Activated naive CD4-positive, alpha-beta T cell treated with anti-CD3 and anti-CD28 coated beads, Interleukin-2, amount 50 U/mL, for 72 hours (primary cell): ENCODE data around the gene PTTG1IP. TPM values are rescaled to one million over a fixed set of nuclear protein-coding genes. Genes with fewer than 3 reads are reported as not detected.

Experiments used
- ATAC-seq, 2 donors: fragments of 150-1000 bp; cut with Tn5 transposase; 2 replicates each; pipeline ENCODE4 v1.10.0; 2021; ENCODE audit warnings: mild to moderate bottlenecking in 2 of 2, moderate library complexity in 2 of 2
- DNase-seq, 2 donors: peaks; one replicate each; pipeline ENCODE4 v3.0.0; 2021 to 2022; ENCODE audit warnings: low spot score in 2 of 2
- H3K27ac Mint-ChIP-seq, 2 donors: one replicate each; pipeline ENCODE4 v1.8.0; 2022; ENCODE audit warnings: mild to moderate bottlenecking in 2 of 2, mixed read lengths in 2 of 2
- H3K36me3 Mint-ChIP-seq, 2 donors: one replicate each; pipeline ENCODE4 v1.8.0; 2022; ENCODE audit warnings: mixed read lengths in 2 of 2
- H3K9me3 Mint-ChIP-seq, 2 donors: one replicate each; pipeline ENCODE4 v1.8.0; 2022; ENCODE audit warnings: mixed read lengths in 2 of 2
- total RNA-seq, 2 donors: library from RNA; stranded (reverse); gene quantifications; one replicate each; pipeline ENCODE4 v1.2.3, GENCODE V29; 2022

Gene PTTG1IP
- total RNA-seq, 2 donors from 2014 or later: 61.7 to 99.8 TPM

DNA sequence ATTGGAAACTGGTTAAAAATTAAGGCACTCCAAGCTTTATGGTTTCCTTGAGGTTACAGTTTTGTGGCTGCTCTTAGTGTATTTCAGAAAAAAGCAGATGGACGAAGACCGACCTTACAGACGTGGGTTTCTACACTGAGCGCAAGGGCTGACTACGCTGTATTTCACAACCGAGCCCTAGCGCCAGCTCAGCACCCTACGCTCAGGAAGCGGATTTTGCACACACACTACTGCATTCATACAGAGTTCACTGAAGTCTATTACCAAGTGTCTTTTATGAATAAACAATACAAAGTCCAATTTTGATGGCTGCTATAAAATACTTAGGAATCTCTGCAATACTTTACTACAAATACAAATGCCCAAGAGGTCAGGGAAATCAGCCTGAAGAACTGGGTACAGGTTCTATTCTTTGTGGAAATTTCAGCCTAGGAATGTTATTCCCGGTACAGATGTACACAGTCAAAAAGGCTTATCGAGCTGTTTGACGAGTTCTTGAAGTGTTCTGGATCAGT lies 23.8 kb downstream of the PTTG1IP start:
- no peak overlapping the region for H3K27ac Mint-ChIP-seq
- DNase-seq (peak in 1 of 2 donors; percentile 39), ATAC-seq (no peak)
- H3K9me3 Mint-ChIP-seq: no peaks in the 10 kb centered on the region
- H3K36me3 Mint-ChIP-seq: peaks cover 11 to 34% of the 10 kb centered on the region in 2 donors

GRCh38 chr21:44848821-44849521 lies 24.5 kb downstream of the PTTG1IP start:
- peaks cover 8 to 27% of the 10 kb centered on the region in 2 donors for H3K36me3 Mint-ChIP-seq
- H3K27ac Mint-ChIP-seq: no peak overlapping the region
- no peaks in the 10 kb centered on the region for H3K9me3 Mint-ChIP-seq
- ATAC-seq (no peak), DNase-seq (peak in 1 of 2 donors; percentile 31)

DNA sequence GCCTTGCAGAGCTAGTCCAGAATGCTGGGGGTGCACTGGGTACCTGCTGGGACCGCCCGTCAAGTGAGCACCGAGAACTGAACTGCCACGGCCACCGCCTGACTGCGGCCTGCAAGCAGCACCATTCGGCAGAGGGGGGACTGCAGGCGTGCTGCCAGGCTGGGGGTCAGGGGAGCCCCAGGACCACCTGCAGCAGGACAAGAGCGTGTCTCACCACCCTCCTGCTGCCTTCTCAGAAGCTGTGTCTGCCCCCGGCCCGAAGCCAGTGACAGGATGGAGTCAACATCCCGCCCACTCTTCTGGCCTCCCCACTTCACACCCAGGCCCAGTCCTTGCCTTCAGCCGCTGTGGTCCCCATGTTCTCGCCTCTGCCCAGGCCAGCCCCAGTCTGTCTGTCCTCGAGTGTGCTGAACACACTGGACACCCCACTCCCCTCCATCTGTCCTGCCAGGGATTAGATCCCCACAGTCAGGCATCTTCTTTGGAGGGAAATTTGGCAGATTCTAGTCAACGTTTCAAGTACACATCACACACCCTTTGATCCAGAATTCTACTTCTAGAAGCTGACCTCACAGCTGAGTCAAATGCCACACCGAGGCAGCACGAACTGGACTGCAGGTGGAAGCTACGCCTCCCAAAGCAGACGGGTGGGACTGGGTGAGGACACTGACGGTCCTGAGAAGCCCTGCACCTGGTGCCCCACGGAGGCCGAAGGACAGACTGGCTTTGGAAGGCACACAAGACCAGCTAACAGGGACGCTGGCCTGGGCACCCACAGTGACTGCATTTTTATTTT lies 26.0 kb downstream of the PTTG1IP start:
- DNase-seq: peak in 1 of 2 donors; percentile 52
- no peak for ATAC-seq
- Mint-ChIP-seq H3K27ac (peak overlapping the region in 1 of 2 donors; percentile 85), H3K9me3 (no peaks in the 10 kb centered on the region), H3K36me3 (peaks cover 5 to 17% of the 10 kb centered on the region in 2 donors)

DNA sequence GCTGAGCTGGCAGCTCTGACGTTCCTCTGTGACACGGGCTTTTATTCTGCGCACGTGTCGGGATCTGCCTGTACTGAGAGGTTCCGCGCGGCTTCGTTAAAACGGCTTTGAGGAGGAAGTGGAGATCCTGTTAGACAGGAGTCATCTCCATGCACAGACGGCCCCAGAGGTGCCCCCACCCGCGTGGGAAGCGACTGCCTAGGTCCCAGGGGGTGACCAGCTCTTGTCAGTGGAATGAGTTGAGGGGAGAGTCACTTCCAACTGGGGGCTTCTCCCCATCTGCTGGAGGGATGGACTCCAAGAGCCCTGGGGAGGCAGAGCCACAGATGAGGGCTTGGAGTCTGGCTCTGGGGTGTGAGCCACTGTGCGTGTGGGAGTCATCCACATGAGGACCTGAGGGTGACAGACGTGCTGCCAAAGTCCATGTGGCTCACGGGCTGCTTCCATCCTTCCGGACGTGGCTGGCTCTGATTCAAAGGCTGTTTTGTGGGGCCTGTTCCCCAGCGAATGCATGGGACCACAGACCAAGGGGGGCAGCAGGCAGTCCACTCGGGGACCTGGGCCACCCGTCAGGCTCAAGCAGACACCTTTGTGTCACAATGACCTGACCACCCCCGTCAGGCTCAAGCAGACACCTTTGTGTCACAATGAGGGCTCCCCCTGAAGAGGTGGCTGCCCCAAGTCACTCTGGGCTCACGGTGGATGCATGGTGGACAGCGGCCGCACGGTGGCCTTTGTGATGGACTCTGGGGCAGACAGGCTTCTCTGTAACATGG lies 26.8 kb downstream of the PTTG1IP start:
- Mint-ChIP-seq H3K9me3 (no peaks in the 10 kb centered on the region), H3K27ac (peak overlapping the region; percentile 33 to 85), H3K36me3 (peaks cover 5 to 9% of the 10 kb centered on the region in 2 donors)
- DNase-seq: peak in 1 of 2 donors; percentile 45
- ATAC-seq: peak; percentile 55 to 71

- no peak for ATAC-seq
- H3K27ac Mint-ChIP-seq: peak overlapping the region; percentile 33 to 85
- H3K36me3 Mint-ChIP-seq: peaks cover 4% of the 10 kb centered on the region in 2 donors
- no peaks in the 10 kb centered on the region for H3K9me3 Mint-ChIP-seq
- peak in 1 of 2 donors; percentile 53 for DNase-seq
These were observed 27.3 kb downstream of the PTTG1IP start for GRCh38 chr21:44846224-44846484.

DNA sequence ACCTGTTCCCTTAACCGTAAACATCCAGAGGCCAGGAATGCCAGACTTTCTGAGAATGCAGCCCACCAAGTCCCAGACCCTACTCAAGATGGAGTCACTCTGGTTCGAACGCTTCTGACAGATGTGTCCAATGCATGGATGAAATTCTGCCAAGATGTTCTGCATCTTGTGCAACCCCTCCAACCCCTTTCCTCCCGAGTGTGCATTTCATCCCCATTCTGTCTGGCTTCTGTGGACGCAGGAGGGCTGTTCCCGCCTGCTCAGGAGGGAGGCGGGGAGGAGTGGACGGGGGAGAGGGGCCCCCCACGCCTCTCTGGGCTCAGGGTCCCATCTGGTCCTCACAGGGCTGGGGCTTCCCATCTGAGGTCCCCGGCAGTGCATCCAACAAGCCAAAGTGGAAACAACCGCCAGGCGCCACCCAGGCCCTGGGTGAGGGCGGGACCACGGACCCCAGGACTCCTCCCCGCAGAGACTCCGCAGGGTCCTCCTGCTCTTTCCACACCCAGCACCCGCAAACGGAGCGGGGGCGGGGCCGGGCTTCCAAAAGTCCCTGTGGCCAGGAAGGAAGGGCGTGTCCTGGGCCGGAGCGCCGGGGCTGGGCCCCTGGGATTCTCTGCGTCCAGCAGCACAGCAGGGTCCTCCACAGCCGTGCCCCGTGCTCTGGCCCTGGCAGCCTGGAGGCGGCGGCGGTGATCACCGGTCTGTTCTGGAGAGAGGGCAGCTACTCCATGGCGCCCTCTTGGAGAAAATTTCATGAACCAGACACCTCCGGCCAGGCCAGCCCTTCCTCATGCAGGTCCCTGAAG lies 27.9 kb downstream of the PTTG1IP start:
- Mint-ChIP-seq H3K9me3 (no peaks in the 10 kb centered on the region), H3K36me3 (no peaks in the 10 kb centered on the region), H3K27ac (peak overlapping the region in 1 of 2 donors; percentile 85)
- ATAC-seq (peak; percentile 79 to 87), DNase-seq (peak; percentile 69 to 75)

DNA sequence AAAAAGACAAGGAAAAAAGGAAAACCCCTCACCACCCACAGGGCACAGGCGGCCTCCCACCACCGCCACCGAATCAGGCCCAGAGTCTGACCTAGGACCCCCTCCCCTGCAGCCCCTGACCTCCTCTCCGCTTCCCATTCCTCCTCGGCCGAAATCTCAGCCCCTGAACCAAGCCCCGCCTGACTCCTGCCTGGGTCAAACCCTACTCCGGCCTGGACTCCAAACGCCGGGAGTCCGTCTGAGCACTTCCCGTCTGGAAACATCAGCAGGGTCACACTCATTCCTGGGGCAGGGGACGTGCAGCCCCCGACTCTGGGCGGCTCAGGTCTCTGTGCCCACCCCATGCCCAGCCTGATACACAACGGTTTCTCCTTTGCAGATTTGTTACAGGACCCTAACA lies 29.2 kb downstream of the PTTG1IP start:
- Mint-ChIP-seq H3K36me3 (no peaks in the 10 kb centered on the region), H3K9me3 (no peaks in the 10 kb centered on the region), H3K27ac (no peak overlapping the region)
- no peak for DNase-seq
- ATAC-seq: no peak

- H3K36me3 Mint-ChIP-seq: no peaks in the 10 kb centered on the region
- no peak for DNase-seq
- ATAC-seq: no peak
- no peak overlapping the region for H3K27ac Mint-ChIP-seq
- H3K9me3 Mint-ChIP-seq: no peaks in the 10 kb centered on the region
These were observed 30.6 kb downstream of the PTTG1IP start for GRCh38 chr21:44842721-44843445.

- no peaks in the 10 kb centered on the region for H3K36me3 Mint-ChIP-seq
- DNase-seq (no peak), ATAC-seq (no peak)
- no peak overlapping the region for H3K27ac Mint-ChIP-seq
- H3K9me3 Mint-ChIP-seq: no peaks in the 10 kb centered on the region
These were observed 31.4 kb downstream of the PTTG1IP start for GRCh38 chr21:44842087-44842486.

GRCh38 chr21:44840771-44841170 lies 32.7 kb downstream of the PTTG1IP start:
- Mint-ChIP-seq H3K27ac (no peak overlapping the region), H3K36me3 (no peaks in the 10 kb centered on the region), H3K9me3 (no peaks in the 10 kb centered on the region)
- ATAC-seq (no peak), DNase-seq (no peak)

- ATAC-seq (no peak), DNase-seq (no peak)
- Mint-ChIP-seq H3K9me3 (no peaks in the 10 kb centered on the region), H3K36me3 (no peaks in the 10 kb centered on the region), H3K27ac (peak overlapping the region in 1 of 2 donors; percentile 33)
These were observed 34.5 kb downstream of the PTTG1IP start for GRCh38 chr21:44838951-44839350.

GRCh38 chr21:44838039-44838895 lies 35.2 kb downstream of the PTTG1IP start:
- no peak for ATAC-seq

GRCh38 chr21:44837537-44837936 lies 36.0 kb downstream of the PTTG1IP start:
- Mint-ChIP-seq H3K27ac (no peak overlapping the region), H3K9me3 (no peaks in the 10 kb centered on the region), H3K36me3 (no peaks in the 10 kb centered on the region)
- DNase-seq (no peak), ATAC-seq (no peak)

More at GRCh38 chr21:44838039-44838895, 35.2 kb downstream of the PTTG1IP start:
- Mint-ChIP-seq H3K9me3 (no peaks in the 10 kb centered on the region), H3K36me3 (no peaks in the 10 kb centered on the region), H3K27ac (peak overlapping the region in 1 of 2 donors; percentile 33)
- no peak for DNase-seq

DNA sequence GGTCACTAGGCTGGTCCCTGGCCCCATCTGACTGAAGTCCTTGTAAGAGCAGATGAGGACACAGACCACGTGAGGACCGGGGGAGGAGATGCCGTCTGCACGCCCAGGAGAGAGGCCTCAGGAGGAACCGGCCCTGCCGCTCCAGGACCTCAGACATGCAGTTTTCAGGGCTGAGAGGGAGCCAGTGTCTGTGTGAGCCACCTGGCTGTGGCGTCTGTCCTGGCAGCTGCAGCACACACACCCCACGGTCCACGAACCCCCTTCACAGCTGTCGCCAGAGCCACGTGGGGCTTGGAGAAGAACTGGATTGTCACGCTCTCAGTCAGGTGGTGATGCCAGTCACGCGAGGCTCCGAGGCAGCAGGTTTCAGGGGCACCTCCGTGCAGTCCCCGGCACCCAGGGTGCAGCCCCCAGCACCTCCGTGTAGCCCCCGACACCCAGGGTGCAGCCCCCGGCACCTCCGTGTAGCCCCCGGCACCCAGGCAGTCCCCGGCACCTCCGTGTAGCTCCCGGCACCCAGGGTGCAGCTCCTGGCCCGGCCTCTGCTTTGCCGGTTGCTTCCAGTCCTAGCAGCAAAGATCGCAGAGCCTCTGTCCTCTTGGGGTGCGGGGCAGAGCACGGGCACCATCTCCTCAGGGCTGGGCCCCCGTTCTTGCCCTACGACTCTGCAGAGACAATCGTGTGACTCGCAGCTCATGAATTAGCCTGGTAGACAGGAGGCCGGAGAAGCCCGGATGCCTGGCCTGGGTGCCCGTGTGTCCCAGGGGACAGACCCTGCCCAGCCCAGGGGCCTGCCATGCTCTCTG lies 36.6 kb downstream of the PTTG1IP start:
- peak in 1 of 2 donors; percentile 40 for DNase-seq
- no peak overlapping the region for H3K27ac Mint-ChIP-seq
- H3K9me3 Mint-ChIP-seq: no peaks in the 10 kb centered on the region
- no peak for ATAC-seq
- no peaks in the 10 kb centered on the region for H3K36me3 Mint-ChIP-seq
